OCI-M2 (cell line): Measurements from ENCODE around the gene NVL.

Experiments used
- DNase-seq: peaks from one replicate; lab custom pipeline; 2025; ENCODE audit not compliant: unreplicated experiment; lab: John Stamatoyannopoulos, UW

Gene NVL

DNA sequence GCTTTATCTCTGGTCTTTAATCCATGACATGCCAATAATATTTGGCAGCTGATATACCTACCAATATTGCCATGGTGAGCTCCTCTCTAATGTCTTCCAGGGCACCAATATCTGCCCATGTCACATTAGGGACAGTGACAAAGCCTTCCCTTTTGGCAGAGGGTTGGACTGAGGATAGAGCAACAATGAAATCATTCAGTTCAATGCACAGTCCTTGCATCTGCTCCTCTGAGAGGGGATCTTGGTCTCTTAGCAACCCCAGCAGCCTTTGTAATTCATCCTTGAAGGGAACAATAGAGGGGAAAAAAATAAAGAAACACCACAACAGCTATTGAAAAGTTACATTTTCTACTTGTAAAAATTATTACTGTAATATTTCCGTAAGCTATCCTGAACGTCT is 42.3 kb downstream of the NVL start:
- no peak for DNase-seq

DNA sequence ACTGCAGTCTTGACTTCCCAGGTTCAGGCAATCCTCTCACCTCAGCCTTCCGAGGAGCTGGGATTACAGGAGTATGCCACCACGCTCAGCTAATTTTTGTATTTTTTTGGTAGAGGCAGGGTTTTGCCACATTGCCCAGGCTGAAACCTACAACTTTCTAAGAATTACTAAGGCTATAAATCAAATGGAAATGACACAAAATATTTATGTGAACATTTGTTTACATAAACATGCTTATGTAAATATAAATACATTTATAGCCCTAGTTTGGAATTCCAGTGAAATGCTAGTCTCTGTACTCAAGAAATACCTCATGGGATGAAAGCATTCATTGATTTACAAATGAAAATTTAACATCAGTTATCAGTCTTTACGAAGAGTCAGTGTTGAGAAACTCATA is 47.8 kb downstream of the NVL start:
- DNase-seq, result no peak

DNA sequence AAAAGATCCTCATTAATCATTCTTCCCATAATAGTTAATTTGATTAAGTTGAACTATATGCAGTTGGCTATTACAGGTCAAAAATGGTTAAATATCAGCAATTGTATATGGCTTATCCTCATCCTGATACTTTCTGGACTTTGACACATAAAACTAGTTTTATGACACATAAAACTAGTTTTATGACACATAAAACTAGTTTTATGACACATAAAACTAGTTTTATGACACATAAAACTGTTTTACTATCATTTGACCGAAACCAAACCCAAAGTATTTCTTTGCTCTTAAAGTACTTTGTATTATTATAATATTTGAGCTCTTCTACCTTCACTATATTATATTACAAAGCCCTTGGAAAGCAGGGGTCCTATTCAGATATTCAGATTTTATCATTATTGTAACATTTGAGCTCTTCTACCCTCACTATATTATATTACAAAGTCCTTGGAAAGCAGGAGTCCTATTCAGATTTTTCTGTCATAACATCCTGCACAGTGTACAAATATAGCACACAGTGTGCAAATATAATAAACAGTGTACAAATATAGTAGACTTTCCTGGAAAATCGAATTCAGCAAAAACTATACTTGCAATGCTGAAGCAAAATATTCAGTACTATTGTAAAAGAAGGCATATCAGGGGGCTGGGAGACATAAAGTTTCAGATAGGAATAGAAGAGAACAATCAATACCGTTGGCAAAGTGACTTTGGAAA is 53.0 kb downstream of the NVL start:
- DNase-seq, result no peak

DNA sequence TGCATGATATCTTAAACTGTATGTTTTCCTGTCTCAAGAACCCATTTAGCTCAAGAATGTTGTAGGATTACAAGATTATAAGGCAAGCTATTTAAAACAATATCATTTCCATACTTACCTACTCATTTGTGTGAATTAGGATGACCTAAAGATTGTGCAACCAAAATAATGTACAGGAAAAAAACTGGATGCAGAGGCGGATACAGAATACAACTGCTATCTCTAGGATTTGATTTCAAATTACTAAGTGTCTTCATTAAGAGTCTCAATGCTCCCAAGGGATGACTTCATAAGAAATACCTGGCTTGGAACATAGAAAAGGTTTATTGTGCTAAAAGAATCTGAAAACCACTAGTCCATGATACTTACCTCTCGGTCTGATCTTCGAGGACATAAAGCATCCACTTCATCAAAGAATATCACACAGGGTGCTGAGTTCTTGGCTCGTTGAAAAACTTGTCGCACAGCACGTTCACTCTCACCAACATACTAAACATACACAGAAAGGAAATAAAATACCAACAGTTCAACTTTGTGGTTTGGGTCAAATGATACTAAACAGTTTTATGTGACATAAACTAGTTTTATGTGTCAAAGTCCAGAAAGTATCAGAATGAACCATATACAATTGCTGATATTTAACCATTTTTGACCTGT is 54.9 kb downstream of the NVL start:
- DNase-seq, result no peak

DNA sequence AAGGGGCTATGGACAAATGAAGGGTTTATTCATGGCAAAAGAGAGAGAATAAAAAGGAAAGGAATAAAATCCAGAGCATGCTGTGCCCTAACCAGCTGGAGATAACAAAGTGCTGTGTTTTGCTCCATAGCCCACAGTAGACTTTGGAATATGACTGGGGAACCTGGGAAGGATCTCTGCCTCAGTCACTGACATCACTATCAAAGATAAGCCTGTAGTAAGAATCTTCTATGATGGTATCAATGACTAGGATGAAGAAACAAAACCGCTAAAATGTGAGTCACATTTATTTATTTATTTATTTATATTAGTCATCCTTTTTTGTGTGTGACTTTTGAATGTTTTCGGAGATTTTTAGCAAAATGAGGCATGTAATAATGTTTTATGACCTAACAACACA is 56.3 kb downstream of the NVL start:
- no peak for DNase-seq

DNA sequence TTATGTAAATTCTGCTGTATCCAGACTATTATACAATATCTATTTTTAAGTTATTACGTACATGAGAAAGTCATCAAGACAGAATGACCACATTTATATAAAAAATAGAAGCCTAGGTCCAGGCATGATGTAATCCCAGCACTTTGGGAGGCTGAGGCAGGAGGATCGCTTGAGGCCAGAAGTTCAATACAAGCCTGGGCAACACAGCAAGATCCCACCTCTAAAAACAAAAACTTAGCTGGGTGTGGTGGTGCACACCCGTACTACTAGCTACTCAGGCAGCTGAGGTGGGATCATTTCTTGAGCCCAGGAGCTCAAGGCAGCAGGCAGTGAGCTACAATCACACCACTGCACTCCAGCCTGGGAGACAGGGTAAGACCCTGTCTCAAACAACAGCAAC is 58.9 kb downstream of the NVL start:
- DNase-seq, result no peak

DNA sequence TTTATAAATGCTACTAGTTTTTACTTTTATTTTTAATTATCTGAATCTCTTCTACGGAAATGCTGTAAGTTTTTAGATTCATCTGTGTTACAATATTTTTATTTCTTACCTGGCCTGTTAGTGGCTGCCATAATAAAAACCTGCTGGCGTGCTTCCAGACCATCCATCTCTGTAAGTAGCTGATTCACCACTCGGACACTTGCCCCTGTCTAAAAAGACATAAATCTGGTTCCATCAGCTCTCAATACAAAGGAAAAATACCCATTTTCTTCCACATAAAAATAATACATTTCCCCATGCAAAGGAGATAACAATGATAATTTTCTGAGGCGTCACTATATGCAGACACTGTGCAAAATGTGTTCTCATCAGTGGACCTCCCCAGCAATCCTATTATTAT is 62.0 kb downstream of the NVL start:
- no peak for DNase-seq

DNA sequence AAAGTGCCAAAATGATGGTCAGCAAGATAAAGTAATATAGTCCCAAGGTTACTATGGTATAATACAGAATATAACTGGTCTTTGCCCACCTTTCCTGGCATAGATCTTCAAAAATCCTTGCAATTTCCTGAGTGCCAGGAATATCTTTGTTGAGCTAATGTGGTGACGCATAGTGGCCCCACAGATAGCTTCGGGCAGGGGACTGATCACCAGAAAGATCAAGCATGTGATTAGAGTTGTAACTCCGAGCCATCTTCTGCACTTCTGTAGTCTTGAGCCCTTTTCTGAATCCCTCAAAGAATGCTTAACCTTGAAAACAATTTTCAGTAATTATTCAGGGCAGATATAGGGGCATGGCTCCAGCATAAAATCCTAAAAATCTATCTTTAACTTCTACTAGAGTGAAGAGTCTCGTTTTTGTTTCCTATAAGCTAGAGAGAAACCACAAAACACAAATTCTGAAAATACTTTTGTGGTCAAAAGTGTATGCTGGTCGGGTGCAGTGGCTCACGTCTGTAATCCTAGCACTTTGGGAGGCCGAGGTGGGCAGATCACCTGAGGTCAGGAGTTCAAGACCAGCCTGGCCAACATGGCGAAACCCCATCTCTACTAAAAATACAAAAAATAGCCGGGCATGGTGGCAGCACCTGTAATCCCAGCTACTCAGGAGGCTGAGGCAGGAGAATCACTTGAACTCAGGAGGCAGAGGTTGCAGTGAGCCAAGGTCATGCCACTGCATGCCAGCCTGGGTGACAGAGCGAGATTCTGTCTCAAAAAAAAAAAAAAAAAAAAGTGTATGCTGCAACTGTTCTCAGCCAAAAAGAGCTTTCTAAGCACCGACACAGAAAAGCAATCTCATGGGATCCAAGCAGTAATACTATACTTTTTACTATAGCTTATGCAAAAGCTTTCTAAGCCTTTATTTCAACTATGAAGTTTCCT is 62.8 kb downstream of the NVL start:
- no peak for DNase-seq

DNA sequence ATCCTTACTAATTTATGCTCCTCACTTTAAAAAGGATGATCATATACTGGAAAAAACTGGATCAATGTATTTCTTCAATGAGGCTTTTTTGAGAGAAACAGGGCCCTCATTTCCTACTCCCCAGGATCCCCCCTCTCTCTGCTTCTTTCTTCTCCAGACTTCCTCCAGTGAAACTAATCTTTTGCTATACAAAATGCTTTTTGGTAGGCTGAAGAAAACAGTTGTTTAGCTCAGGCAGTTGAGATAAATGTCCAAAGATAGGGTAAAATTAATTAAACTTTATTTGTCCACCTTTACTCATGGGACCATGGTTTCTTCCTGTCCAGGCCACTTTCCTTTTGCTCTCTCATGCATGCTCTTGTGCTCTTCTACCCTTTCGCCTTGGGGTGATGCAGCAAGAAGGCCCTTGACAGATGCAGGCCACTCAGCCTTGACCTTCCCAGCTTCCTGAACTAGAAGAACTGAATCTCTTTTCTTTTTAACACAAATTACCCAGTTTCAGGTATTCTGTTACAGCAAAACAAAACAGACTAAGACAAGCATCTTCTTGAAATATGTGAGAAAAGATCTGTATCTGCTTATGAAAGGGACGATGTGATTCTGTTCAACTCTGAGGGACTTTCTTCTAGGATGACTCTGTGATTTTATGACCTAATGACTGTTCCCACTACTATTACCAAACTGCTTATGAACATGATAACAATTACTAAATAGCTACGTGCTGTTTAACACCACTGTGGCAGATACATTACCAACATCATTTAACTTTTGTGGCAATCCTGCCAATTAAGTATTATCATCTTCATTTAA is 63.7 kb downstream of the NVL start:
- no peak for DNase-seq

DNA sequence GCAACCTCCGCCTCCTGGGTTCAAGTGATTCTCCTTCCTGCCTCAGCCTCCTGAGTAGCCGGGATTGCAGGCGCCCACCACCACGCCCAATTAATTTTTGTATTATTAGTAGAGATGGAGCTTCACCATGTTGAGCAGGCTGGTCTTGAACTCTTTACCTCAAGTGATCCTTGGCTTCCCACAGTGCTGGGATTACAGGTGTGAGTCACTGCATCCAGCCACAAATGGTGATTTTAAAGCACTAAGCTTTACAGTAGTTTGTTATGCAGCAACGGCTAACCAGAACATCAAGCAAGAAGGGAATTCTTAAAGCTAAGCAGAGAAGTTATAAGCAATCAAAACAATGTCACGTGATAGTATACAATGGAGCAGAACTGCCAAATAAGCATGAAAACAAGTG is 65.7 kb downstream of the NVL start:
- no peak for DNase-seq

DNA sequence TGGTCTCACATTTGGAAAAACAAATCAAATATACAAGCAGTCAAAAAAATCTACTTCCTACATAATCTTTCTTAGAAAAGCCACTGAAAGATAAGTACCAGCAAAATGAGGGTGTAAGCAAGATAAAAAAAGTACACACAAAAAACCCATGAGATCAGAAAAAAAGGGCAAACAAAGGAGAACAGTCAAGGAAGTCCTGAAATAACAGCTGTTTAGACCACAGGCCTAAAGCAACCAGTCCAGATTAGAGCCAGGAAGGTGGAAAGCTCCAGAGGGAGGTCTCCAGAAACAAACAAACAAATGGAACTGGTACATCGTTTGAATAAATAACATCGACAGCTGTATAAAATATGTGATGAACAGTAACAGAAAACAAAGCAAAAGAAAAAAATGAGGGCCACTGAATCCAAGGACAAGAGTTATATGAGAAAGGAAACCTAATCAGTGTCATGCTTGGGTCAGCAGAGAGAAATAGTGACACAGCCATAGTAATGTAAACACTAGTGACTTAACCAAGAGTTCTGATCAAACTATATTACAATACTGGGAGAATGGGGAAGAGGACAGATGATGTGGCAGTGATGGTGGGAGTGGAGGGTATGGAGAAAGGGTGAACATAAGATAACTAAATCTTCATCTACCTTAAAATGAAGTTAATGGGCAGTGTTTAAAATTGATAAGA is 67.5 kb downstream of the NVL start:
- DNase-seq, result no peak

DNA sequence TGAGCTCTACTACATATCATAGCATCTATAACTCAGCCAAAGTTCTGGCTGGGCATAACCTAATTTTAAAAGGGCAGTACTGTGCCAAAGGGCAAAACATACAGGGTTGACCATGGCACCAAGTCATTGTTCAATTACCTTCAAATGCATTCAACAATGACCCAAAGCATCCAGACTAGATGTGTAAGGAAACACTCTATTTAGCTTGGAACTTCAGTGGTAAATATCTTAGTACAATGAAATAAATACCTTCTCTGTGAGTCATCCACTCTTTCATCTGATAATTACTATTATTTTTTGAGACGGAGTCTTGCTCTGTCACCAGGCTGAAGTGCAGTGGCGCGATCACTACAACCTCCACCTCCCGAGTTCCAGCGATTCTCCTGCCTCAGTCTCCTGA is 70.0 kb downstream of the NVL start:
- no peak for DNase-seq

DNA sequence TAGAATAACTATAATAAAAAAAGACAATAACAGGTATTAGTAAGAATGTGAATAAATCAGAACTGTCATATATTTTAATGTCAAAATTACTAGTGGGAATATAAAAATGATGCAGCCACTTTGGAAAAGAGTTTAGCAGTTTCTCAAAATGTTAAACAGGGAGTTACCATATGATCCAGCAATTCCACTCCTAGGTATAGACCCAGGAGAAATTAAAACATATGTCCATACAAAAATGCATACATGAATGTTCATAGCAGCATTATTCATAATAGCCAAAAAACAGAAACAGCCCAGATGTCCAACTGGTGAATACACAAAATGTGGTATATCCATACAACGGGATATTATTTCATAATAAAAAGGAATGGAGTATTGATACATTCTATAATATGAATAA is 71.6 kb downstream of the NVL start:
- no peak for DNase-seq

DNA sequence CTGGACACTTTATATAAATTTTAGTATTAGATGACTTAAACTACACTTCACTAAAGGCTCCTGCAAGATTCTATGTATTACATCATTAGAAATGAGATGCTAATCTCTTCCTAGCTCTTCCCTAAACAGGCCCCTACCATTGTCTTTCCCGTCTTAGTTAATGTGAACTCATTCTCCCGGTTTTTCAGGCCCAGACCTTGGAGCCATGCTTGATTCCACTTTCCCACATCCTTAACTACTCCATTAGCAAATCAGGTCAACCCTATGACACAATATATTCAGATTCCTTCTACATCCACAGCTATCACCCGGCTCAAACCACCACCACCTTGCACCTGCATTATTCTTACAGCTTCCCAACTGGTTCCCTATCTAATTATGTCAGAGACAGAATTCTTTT is 73.3 kb downstream of the NVL start:
- DNase-seq, result no peak

DNA sequence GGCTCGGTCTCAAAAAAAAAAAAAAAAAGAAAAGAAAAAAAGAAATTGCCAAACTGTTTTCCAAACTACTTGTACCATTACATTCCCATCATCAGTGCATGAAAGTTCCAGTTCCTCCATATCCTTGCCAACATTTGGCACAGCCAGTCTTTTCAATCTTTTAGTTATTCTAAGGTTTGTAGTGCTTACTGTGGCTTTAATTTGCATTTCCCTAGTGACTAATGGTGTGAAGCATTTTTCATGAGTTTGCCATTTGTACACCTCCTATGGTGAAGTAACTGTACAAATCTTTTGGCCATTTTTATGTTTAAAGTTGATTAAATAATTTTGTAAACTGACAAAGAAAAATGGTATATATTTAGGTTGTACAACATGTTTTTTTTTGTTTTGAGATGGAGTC is 76.3 kb downstream of the NVL start:
- no peak for DNase-seq

DNA sequence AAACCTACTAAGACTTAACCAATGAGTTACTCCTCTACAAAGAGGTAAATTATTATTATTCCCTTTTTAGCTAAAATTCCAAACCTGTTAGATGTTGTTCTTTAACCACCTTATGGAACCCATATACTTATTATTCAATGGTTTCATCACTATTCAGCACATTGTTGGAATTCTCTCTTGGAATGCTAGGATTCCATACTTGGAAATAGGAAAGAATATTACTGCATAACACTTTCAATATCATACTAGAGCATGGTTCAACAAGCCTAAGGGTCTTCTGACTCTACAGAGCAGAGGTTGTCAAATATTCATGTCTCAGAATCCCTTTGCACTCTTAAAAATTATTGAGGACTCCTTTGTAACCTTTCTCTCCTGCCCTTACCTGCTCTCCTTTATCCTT is 77.5 kb downstream of the NVL start:
- DNase-seq, result no peak

DNA sequence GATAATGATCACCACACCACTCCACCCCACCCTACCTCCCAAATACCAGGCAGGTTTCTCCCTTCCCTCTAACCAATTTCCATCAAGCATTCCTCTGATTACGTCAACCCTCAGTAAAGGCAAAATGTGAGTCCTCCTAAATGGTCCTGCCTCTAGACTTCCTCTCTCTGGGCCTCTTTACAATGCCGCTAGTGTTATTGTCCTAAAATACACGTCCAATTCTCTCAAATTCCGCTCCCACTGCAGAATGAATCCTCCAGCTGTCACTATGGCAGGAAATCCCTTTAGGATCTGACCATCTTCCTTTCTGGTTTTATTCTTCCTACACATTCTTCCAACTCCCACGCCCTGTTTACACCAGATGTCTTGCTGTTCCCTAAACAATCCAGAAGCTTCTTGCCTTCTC is 78.2 kb downstream of the NVL start:
- no peak for DNase-seq

DNA sequence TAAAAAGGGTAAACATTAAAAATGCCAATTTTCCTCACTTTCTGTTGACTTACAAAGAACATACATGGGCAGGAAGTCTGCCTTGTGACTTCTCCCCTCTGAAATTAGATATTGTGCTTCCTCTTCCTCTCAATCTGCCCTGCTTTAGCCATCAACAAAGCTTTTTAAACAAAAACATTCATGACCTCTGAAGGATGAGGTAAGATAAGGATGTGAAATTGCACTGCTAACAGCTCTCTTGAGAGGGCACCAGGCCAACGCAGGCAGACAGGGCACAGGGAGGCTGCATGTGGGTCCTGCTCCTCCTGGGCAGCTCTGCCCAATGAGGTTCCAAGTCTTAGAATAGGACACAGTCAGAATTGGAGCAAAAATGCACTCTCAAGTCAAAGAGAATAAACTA is 84.8 kb downstream of the NVL start:
- DNase-seq, result no peak

DNA sequence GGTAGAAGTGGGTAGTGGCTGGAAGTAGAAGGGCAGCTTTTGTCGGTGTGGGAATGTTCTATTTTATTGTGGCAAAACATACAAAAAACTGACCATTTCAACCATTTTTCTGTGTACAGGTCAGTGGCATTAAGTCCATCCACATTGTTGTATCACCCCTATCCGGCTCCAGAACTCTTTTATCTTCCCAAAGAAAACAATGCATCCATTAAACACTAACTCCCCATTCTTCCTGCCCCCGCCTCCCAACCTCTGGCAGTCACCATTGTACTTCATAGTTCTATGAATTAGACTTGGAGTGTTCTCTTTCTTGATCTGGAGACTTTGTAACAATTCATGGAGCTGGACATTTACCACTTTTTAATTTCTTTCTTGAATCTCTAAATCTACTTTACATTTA is 91.2 kb downstream of the NVL start:
- DNase-seq, result no peak

DNA sequence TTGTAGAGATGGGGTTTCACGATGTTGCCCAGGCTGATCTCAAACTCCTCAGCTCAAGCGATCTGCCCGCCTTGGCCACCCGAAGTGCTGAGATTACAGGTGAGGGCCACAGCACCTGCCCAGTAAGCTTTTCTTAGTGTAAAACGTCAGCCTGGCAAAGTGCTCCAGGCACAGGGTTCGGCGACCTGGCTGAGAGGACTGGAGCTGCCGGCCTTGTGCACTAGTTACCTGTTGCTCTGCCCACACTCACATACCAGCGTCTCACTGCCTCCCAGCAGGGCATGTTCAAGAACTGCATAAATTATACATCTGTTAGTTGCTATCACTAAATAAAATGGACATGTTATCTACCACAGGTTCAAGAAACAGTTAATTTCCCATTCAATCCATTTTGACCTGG is 91.8 kb downstream of the NVL start:
- no peak for DNase-seq
